ENCODE results near the gene SUGP1.

DNA sequence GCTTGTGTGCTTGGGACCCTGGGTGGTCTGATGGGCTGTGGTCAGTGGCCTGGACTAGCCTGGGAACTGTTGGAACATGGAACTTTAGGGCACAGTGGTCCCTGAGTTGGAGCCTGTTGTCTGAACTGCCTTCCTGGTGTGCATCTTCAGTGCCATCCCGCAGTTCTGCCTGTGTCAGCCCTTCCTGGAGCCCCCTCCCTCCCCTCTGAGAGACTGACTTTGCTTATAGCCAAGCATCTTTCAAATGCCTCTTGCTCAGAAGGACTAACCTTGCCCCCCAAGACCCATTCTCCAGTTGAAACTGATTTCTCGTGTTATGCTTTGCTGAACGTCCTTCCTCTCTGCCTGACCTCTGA is 14.7 kb upstream of the SUGP1 start:
- TF ChIP-seq CTCF (conservative IDR thresholded peaks at IDR 0.05; ENCODE audit: low read depth, low read length) = no peak
- no peak for TF ChIP-seq ELK1 (IDR thresholded peaks at IDR 0.05; ENCODE audit: borderline replicate concordance, low read depth, low read length)
- no peak for TF ChIP-seq POLR2A (IDR thresholded peaks at IDR 0.05; ENCODE audit: low read depth, low read length)
- no peak for TF ChIP-seq MXI1 (IDR thresholded peaks at IDR 0.05; ENCODE audit: borderline replicate concordance, low read depth, low read length)
- TF ChIP-seq SMC3 (IDR thresholded peaks at IDR 0.05; ENCODE audit: low read depth, low read length) = no peak
- TF ChIP-seq RAD21 (IDR thresholded peaks at IDR 0.05; ENCODE audit: low read length) = no peak
- TF ChIP-seq MAFK (IDR thresholded peaks at IDR 0.05; ENCODE audit: low read depth, low read length) = no peak
- TF ChIP-seq RFX5 (IDR thresholded peaks at IDR 0.05; ENCODE audit: low read depth, low read length) = no peak
- no peak for TF ChIP-seq USF2 (IDR thresholded peaks at IDR 0.05; ENCODE audit: low read depth, low read length)
- TF ChIP-seq NFE2L2 (IDR thresholded peaks at IDR 0.05; ENCODE audit: low read depth, low read length) = no peak
- no peak for TF ChIP-seq CHD1 (IDR thresholded peaks at IDR 0.05; ENCODE audit: low read depth, low read length)
- TF ChIP-seq BHLHE40 (IDR thresholded peaks at IDR 0.05; ENCODE audit: low read depth, low read length) = no peak
- no peak for TF ChIP-seq CEBPB (IDR thresholded peaks at IDR 0.05; ENCODE audit: low read depth, low read length)
- no peak for TF ChIP-seq MAZ (IDR thresholded peaks at IDR 0.05; ENCODE audit: borderline replicate concordance, low read depth, low read length)

All from IMR-90 (cell line).